KMS-11 (cell line): ENCODE results near the gene RIN3.
A peak's percentile ranks its signal among the peaks of the same experiment; 100 is the strongest.

ENCODE experiments used
- H2AFZ ChIP-seq: fragments of 200-600 bp; sonication (generic); 2 replicates; pipeline ENCODE4 v1.6.1; 2016; ENCODE audit warnings: antibody characterized with exemption, mixed run types, low read depth
- H3K27ac ChIP-seq: fragments of 200-600 bp; sonication (generic); 2 replicates; pipeline ENCODE4 v1.6.1; 2016; ENCODE audit warnings: mild to moderate bottlenecking, mixed run types
- H3K27me3 ChIP-seq: fragments of 200-600 bp; sonication (generic); 2 replicates; pipeline ENCODE4 v1.6.1; 2017; ENCODE audit warnings: mild to moderate bottlenecking, low read depth, mixed run types, moderate library complexity; ENCODE audit not compliant: insufficient read depth
- H3K36me3 ChIP-seq: fragments of 200-600 bp; sonication (generic); 2 replicates; pipeline ENCODE4 v1.6.1; 2017; ENCODE audit warnings: mild to moderate bottlenecking, mixed run types; ENCODE audit not compliant: insufficient read depth
- H3K4me1 ChIP-seq: fragments of 200-600 bp; sonication (generic); 2 replicates; pipeline ENCODE4 v1.6.1; 2016; ENCODE audit warnings: mild to moderate bottlenecking, low read depth, mixed run types; ENCODE audit not compliant: poor library complexity, severe bottlenecking
- H3K4me2 ChIP-seq: fragments of 200-600 bp; sonication (generic); 2 replicates; pipeline ENCODE4 v1.7.0; 2016; ENCODE audit warnings: mild to moderate bottlenecking, mixed run types
- H3K4me3 ChIP-seq: fragments of 200-600 bp; sonication (generic); IDR thresholded peaks from 2 replicates; pipeline ENCODE4 v1.6.1; 2017; ENCODE audit warnings: low read depth, low read length, mixed read lengths; ENCODE audit not compliant: insufficient read depth
- H3K79me2 ChIP-seq: fragments of 200-600 bp; sonication (generic); 2 replicates; pipeline ENCODE4 v1.6.1; 2016; ENCODE audit warnings: low read depth, mixed run types; ENCODE audit not compliant: insufficient read depth
- H3K9ac ChIP-seq: fragments of 200-600 bp; sonication (generic); 2 replicates; pipeline ENCODE4 v1.6.1; 2016; ENCODE audit warnings: mild to moderate bottlenecking, mixed run types
- H4K20me1 ChIP-seq: fragments of 200-600 bp; sonication (generic); 2 replicates; pipeline ENCODE4 v1.6.1; 2016; ENCODE audit warnings: mild to moderate bottlenecking, mixed run types; ENCODE audit not compliant: insufficient read depth
- TF ChIP-seq, protein P1 (sequence below): fragments of 200-600 bp; sonication (generic); conservative IDR thresholded peaks from 2 replicates; pipeline ENCODE4 v1.6.1; 2017; ENCODE audit warnings: low read depth, mild to moderate bottlenecking, antibody characterized with exemption, low read length, moderate library complexity, mixed read lengths

RIN3 gene

DNA sequence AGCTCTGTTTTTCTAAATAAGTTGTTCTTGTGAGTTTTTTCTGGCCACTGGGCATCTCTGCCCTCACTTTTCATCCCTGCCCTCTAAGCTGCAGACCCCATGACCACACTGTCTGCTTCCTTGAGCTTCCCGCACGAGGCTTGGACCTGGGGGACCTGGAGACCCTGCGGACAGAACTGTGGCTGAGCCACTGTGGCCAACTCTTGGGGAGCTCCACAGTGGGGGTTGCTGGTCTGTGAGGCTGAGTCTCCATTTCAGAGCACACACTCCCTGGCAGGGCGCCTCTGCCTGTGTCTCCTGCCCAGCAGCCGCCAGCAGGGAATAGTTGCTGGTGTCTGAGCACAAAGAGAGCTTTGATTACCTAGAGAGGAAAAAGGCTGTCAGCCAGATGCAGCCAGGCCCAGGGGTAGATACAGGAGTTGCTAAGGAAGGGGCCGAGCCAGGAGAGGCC lies 13.1 kb upstream of the RIN3 start:
- no peaks in the 10 kb centered on the region for H3K36me3 ChIP-seq
- no peaks in the 10 kb centered on the region for H3K79me2 ChIP-seq
- no peaks in the 10 kb centered on the region for H3K27me3 ChIP-seq
- no peak overlapping the region for H3K4me3 ChIP-seq
- H2AFZ ChIP-seq: no peak overlapping the region
- no peak overlapping the region for H3K4me2 ChIP-seq
- peaks cover 21% of the 10 kb centered on the region for H3K4me1 ChIP-seq
- H4K20me1 ChIP-seq: no peaks in the 10 kb centered on the region
- no peak overlapping the region for H3K27ac ChIP-seq
- H3K9ac ChIP-seq: no peak overlapping the region
- TF ChIP-seq, protein P1, sequence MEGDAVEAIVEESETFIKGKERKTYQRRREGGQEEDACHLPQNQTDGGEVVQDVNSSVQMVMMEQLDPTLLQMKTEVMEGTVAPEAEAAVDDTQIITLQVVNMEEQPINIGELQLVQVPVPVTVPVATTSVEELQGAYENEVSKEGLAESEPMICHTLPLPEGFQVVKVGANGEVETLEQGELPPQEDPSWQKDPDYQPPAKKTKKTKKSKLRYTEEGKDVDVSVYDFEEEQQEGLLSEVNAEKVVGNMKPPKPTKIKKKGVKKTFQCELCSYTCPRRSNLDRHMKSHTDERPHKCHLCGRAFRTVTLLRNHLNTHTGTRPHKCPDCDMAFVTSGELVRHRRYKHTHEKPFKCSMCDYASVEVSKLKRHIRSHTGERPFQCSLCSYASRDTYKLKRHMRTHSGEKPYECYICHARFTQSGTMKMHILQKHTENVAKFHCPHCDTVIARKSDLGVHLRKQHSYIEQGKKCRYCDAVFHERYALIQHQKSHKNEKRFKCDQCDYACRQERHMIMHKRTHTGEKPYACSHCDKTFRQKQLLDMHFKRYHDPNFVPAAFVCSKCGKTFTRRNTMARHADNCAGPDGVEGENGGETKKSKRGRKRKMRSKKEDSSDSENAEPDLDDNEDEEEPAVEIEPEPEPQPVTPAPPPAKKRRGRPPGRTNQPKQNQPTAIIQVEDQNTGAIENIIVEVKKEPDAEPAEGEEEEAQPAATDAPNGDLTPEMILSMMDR: no peak

DNA sequence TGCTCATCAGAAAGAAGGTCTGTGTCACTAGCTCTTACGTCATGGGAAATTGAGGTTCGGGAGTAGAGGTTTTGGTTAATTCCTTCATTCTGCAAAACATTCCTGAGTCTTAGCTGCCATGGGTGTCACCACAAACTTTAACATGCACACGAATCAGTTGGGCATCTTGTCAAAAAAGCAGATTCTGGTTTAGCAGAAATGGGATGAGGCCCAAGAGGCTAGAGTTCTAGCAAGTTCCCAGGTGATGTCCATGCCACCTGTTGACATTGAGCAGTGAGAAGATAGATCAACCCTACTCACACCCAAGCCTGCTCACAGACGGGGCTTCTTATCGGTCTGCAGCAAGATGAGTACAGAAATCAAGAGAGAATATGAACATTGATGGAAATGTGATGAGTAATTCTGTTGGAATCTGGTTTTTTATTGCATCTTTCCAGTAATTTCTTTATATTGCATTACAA lies 11.7 kb upstream of the RIN3 start:
- Histone ChIP-seq H3K4me2 (no peak overlapping the region), H3K27ac (no peak overlapping the region), H3K79me2 (no peaks in the 10 kb centered on the region), H3K4me1 (peaks cover 21% of the 10 kb centered on the region), H3K36me3 (no peaks in the 10 kb centered on the region), H3K4me3 (no peak overlapping the region), H2AFZ (no peak overlapping the region), H3K9ac (no peak overlapping the region), H3K27me3 (no peaks in the 10 kb centered on the region), H4K20me1 (no peaks in the 10 kb centered on the region)
- TF ChIP-seq, protein P1: no peak

DNA sequence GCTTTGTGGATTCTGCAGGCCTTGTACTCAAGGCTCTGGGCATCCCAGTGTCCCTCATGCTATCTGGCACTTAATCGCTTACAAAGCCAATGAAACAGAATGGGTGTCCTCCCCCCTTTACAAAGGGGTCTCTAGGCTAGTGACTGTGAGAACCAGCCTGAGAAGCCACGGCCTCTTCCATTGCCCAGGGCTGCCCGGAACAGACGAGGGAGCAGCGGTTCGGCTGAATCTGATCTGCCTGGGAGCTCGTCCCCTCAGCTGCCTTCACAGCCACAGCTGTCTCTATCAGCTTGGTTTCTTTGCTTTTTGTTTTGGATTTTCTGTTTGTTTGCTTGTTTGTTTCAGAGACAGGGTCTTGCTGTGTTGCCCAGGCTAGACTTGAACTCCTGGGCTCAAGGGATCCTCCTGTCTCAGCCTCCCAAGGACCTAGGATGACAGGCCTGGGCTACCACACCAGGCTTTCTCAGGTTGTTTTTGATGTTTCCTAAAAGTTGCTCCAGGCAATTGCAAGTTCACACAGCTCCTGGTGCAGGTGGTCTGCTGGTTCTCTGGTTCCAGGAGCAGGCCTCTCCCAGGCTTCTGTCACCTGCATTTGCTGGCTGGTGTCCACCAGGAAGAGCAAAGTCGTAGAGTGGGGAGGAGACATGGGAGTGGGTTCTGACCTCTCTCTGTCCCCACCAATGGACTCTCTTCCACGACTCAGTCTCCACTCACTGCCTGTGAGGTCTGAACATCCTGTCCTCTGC lies 10.9 kb upstream of the RIN3 start:
- TF ChIP-seq, protein P1: no peak
- Histone ChIP-seq H3K4me3 (no peak overlapping the region), H3K9ac (no peak overlapping the region), H3K79me2 (no peaks in the 10 kb centered on the region), H2AFZ (no peak overlapping the region), H4K20me1 (no peaks in the 10 kb centered on the region), H3K27ac (no peak overlapping the region), H3K27me3 (no peaks in the 10 kb centered on the region), H3K36me3 (no peaks in the 10 kb centered on the region), H3K4me1 (peaks cover 29% of the 10 kb centered on the region), H3K4me2 (no peak overlapping the region)

DNA sequence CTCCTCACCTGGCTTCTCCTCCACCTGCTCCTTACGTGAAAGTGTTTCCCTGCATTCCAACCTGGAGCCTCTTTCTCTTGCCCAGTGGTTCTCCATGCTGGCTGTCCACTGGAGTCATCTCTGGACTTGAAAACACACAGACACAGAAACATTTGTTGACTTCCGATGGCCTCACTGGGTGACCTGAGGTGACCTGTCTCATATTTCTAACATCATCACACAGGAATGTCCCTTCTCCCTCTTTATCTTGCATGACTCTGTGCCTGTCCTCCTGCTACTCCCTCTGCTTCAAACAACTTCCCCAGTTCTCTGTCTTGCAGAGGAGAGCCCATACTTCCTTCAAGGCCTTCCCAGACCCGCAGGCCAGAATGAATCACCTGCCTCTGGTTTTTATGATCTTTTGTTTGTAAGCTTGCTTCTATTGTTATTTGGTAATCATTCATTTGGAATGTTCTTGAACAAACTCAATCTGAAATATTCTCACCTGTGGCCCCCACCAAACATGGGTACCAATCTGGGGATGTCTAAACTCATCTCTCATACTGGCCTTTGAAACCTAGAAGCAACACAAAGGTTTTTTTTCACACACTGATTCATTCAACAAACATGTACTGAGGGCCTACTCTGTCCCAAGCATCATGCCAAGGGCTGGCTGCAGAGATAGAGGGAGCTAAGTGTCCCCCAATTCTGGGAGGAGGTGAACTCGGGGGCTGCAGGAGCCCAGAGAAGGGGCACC lies 9.7 kb upstream of the RIN3 start:
- Histone ChIP-seq H3K27ac (no peak overlapping the region), H3K9ac (no peak overlapping the region), H3K4me2 (0 out of 2 replicates have a peak overlapping the region, but pooled peaks have one; percentile 9), H3K4me1 (peaks cover 34% of the 10 kb centered on the region), H2AFZ (no peak overlapping the region), H3K4me3 (no peak overlapping the region), H3K27me3 (no peaks in the 10 kb centered on the region), H3K79me2 (no peaks in the 10 kb centered on the region), H3K36me3 (no peaks in the 10 kb centered on the region), H4K20me1 (no peaks in the 10 kb centered on the region)
- TF ChIP-seq, protein P1: no peak
